GM12801 (cell line): ENCODE measurements around the gene MMP14.

Experiments used
- CTCF ChIP-seq: IDR thresholded peaks from one replicate; pipeline ENCODE4 v1.5.1; 2011; ENCODE audit warnings: control low read depth; ENCODE audit not compliant: insufficient read length; ENCODE audit errors: extremely low read depth

Gene MMP14

GRCh38 chr14:22820731-22821130 is 15.7 kb upstream of the MMP14 start:
- no peak for TF ChIP-seq CTCF

- TF ChIP-seq CTCF = no peak
Measured at GRCh38 chr14:22821193-22822015, 15.0 kb upstream of the MMP14 start.

GRCh38 chr14:22822016-22822570 is 14.3 kb upstream of the MMP14 start:
- no peak for TF ChIP-seq CTCF

- TF ChIP-seq CTCF = no peak
Measured at GRCh38 chr14:22822571-22823098, 13.8 kb upstream of the MMP14 start.

GRCh38 chr14:22824711-22825359 is 11.6 kb upstream of the MMP14 start:
- TF ChIP-seq CTCF = no peak

- no peak for TF ChIP-seq CTCF
Measured at GRCh38 chr14:22829661-22830442, 6.5 kb upstream of the MMP14 start, which contains the start of gene MRPL52. Gene MRPL52 (plus strand): TSS chr14:22829887. CDS start chr14:22829913, 26 bp downstream.
